HEK293 (cell line): Measurements from ENCODE around the gene FAM98C.

Experiments used
- CTCF ChIP-seq: fragments of 450-650 bp; formaldehyde crosslinking; IDR thresholded peaks from 2 replicates; pipeline ENCODE4 v1.5.1; 2016; ENCODE audit warnings: missing biosample characterization, missing genetic modification characterization
- KLF17 ChIP-seq: fragments of 450-650 bp; formaldehyde crosslinking; IDR thresholded peaks from 2 replicates; pipeline ENCODE4 v1.5.1; 2016; ENCODE audit warnings: missing biosample characterization, missing genetic modification characterization
- ZBTB8A ChIP-seq: fragments of 450-650 bp; formaldehyde crosslinking; IDR thresholded peaks from 2 replicates; pipeline ENCODE4 v1.5.1; 2016; ENCODE audit warnings: missing biosample characterization, missing genetic modification characterization
- ZNF274 ChIP-seq, 2 experiments: fragments of 200-500 bp in 1 of 2; fragments of 450-650 bp in 1 of 2; sonication (Bioruptor generic) in 1 of 2; formaldehyde crosslinking in 1 of 2; IDR thresholded peaks; 2 replicates each; pipeline versions ENCODE4 v1.5.1 to v1.6.1; 2014 to 2016; ENCODE audit warnings: borderline replicate concordance in 1 of 2, inconsistent platforms in 1 of 2, low read length in 1 of 2, missing biosample characterization in 1 of 2, missing genetic modification characterization in 1 of 2
- ZNF324 ChIP-seq: fragments of 450-650 bp; formaldehyde crosslinking; IDR thresholded peaks from 2 replicates; pipeline ENCODE4 v1.5.1; 2016; ENCODE audit warnings: missing biosample characterization, missing genetic modification characterization

- no peak for TF ChIP-seq ZNF324
- TF ChIP-seq KLF17 (tag by site-specific recombination) = no peak
- TF ChIP-seq ZNF274 (IDR thresholded peaks at IDR 0.05; ENCODE audit: low read length) = no peak
- no peak for TF ChIP-seq ZNF274 (tag by site-specific recombination; IDR thresholded peaks at IDR 0.05; ENCODE audit: borderline replicate concordance)
- no peak for TF ChIP-seq CTCF (tag by site-specific recombination)
- no peak for TF ChIP-seq ZBTB8A (tag by site-specific recombination)
Measured at GRCh38 chr19:38383184-38383583, 19.7 kb upstream of the FAM98C start.
